HG03025 (cell line): ENCODE data around the gene KNTC1.
"Not testable (repeated sequence)": the region's sequence is repeated elsewhere in the genome, so short reads cannot be mapped to it uniquely, and the experiment has no call there.

ENCODE experiments used
- ATAC-seq: cut with Tn5 transposase; IDR thresholded peaks from one replicate; pipeline ENCODE4 v1.9.1; 2021; ENCODE audit warnings: mild to moderate bottlenecking, moderate library complexity; ENCODE audit not compliant: unreplicated experiment, low FRiP score

KNTC1 gene

DNA sequence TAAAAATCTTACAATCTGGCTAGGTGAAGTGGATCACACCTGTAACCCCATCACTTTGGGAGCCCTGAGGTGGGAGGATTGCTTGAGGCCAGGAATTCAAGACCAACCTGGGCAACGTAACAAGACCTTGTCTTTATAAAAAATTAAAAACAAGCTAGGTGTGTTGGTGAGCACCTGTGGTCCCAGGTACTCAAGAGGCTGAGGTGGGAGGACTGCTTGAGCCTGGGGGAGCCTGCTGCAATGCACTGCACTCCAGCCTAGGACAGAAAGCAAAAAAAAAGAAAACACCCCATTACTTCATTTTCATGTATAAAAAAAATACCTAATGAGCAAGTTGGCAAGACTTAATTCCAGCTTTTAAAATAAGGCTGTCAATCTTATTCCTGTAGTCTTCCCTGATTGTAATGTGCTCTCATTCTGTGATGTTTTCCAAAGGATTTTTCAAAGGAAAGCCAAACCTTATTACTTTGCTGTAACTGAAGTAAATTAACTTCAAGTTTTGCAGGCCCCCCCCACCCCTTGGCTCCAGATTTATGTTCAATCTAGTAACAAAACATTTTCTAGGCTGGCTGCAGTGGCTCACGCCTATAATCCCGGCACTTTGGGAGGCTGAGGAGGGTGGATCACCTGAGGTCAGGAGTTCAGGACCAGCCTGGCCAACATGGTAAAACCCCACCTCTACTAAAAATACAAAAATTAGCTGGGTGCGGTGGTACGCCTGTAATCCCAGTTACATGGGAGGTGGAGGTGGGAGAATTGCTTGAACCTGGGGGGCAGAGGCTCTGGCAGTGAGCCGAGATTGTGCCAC, 23.1 kb upstream of the KNTC1 start:
- ATAC-seq: no peak

DNA sequence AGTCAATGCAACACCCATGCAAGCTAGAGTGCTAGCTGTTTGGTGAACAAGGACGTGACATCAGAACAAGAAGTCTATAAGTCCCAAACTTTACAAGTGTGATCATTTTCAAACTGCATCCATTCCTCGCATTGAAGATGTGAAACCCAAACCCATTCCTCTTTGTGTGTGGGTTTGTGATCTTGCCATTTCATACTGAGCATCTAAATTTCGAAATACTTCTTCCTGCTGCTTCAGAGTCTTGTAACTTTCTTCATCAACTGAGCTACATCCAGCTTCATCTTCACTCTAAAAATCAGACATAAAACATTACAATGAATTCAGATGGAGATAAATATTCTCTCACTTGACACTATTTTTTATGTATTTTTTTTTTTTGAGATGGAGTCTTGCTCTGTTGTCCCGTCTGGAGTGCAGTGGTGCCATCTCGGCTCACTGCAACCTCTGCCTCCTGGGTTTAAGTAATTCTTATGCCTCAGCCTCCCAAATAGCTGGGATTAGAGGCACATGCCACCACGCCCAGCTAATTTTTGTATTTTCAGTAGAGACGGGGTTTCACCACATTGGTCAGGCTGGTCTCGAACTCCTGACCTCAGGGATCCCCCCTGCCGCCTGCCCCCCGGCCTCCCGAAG, 21.5 kb upstream of the KNTC1 start:
- no peak for ATAC-seq

DNA sequence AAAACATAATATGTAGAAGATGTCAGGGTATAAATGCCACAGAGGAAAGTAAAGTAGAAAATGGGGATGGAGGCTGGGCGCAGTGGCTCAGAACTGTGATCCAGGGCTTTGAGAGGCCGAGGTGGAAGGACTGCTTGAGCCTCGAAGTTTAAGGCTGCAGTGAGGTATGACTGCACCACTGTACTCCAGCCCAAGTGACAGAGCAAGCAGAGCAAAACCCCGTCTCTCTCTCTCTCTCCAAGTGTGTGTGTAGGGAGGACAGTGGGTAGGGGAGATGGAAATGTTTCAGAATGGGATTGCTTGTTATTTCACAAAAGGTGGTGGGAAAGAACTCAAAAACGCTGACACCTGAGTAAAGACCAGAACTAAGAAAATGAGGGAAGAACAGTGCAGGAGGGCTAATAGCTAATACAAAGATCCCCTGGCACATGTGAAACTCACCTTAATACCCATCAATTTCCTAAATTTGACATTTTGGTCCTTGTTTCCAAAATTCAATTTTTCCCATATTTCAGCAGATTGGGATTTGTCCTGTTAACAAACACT, 20.6 kb upstream of the KNTC1 start:
- no peak for ATAC-seq

DNA sequence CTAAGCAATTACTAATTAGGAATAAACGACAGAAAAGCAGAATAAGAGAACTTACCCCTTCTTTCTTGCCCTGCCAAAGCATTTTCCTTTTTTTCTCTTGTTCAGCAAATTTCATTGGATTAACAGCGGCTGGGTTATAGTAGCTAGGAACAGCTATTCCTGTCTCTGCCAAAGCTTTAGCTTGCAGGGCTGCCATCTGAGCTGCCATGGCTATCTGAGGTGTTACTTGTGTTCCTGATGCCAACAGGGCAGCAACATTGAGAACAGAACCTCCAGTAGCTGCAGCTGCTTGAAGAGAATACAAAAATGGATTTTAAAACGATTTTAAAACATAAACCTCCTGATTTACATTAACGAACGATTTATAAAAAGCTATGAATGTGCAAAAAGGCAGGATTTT, 18.9 kb upstream of the KNTC1 start:
- no peak for ATAC-seq

DNA sequence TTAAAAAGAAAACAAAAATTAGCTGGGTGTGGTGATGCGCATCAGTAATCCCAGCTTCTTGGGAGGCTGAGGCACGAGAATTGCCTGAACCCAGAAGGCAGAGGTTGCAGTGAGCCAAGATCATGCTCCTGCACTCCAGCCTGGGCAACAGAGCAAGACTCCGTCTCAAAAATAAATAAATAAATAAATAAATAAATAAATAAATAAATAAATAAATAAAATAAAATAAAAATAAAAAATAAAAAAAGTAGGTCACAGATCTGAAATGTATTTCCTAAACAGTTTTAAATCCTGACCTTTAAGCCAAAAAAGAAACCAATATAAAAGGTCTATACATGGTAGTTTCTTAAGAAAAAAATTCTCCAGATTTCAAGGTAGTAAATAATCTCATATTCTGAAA, 14.0 kb upstream of the KNTC1 start:
- not testable (repeated sequence) for ATAC-seq

DNA sequence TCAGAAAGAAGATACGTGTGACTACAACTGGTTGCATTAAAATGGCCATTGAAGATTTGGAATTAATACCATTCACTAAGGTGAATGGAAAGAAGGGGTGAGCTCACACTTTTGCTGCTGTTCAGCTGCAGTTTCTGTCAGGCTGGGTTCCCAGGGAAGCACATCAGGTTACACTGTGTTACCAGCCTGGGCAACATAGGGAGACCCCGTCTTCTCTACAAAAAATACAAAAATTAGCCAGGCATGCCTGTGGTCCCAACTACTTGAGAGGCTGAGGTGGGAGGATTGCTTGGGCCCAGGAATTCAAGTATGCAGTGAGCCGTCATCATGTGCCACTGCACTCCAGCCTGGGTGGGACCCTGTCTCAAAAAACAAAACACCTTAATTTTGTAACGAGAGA, 13.4 kb upstream of the KNTC1 start:
- ATAC-seq: no peak

DNA sequence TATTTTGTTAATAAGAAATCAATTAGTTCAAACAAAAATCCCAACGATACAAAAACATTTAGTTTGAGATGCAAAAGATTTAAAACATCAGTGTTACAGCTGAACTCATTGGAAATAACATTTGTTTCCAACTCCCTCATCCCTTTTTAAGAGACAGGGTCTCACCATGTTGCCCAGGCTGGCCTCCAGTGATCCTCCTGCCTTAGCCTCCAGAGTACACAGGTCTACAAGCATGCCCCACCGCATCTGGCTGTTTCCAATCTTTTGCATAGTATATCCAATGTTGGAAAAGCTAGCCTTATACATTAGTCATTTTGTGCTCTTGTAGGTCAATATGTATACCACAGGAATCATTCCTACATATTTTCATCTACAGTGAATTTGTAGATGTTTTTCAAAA, 11.8 kb upstream of the KNTC1 start:
- no peak for ATAC-seq

DNA sequence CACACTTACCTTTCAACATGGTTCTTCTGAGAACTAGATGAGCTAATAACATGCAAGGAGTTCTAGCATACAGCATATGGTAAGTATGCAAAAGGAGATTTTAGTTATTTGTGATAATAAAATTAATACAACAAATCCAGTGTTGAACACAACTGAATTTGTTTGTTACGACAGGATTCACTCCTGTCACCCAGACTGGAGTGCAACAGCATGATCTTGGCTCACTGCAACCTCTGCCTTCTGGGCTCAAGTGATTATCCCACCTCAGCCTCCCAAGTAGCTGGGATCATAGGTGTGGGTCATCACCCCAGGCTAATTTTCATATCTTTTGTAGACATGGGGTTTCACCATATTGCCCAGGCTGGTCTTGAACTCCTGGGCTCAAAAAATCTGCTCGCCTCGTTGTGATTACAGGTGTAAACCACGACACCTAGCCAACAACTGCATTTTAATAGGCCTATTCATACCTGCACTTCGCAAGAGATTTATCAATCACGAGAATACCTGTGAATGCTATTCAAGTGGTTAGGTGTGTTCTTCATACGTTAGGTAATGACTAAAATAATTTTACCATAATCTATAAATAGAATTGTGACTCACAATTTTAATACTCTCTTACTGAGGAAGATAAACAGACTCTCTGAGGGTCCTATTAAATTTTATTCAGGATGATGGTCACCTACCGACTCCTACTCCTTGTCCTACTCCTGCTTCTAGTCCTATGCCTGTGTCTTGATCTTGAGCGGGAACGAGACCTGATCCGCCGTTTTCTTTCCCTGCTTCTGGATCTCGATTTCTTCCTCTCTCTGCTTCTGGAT, 10.3 kb upstream of the KNTC1 start:
- no peak for ATAC-seq

DNA sequence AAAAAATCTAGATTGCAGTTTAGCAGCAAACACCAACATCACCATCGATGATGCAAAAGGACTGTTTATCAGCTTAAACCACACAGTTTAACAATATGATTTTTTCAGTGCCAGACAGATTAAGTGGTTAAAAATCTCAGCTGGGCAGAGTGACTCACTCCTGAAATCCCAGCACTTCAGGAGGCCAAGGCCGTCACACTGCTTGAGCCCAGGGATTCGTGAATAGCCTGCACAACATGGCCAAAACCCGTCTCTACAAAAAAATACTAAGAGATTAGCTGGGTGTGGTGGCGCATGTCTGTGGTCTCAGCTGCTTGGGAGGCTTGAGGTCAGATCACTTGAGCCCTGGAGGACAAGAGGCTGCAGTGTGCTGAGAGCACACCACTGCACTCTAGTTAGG, 9.2 kb upstream of the KNTC1 start:
- no peak for ATAC-seq

DNA sequence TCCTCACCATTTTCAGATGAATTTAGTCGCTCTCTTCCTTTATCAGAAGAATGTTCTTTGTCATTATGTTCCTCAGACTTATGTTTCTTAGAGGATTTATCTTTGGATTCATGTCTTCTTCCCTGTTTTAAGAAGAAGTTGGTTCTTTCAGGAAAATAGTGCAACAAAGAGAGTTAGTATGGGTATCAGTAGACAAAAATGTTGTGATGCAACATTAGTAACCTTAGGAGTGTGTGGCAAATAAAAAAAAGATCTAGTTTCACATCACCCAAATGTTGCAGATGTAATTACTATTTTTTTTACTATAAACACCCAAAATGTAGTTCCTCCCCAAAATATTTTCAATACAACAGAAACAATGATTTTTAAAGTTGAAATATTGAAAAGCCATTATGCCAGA, 8.1 kb upstream of the KNTC1 start:
- ATAC-seq: no peak

DNA sequence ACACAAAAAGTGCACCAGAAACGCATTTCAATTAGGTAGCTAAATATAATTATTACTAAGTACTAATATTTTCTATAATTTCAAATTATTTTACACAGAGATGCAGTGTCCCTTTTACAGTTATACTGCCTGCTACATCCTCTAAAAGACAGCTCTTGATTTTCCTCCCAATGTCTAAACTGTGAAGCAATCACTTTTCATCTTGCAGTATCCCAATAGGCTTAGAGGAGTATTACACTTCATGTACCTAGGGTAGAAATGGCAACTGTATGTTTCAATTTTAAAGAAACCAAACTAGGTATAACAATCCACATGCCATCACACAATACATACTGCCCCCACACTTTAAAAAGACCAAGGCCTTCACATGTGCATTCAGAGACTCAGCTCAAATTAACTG, 7.6 kb upstream of the KNTC1 start:
- ATAC-seq: no peak

DNA sequence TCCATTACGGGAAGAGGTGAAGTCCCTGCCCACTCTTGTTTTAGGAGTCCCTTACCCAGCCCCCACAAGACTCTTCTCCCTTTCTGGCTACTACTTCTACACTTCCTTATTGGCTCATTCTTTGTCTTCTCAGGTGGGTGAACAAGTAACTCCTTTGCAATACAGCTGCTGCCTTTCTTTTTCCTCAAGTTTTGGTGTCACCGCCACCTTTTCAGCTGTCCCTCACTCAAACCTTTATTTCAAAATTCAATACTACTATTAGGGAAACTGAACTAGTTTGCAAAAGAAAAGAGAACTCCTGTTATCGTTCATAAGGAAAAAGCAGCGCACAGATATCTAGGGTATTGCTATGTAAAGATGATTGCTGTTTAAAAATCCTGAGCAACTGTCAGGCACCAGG, 6.4 kb upstream of the KNTC1 start:
- ATAC-seq: no peak

DNA sequence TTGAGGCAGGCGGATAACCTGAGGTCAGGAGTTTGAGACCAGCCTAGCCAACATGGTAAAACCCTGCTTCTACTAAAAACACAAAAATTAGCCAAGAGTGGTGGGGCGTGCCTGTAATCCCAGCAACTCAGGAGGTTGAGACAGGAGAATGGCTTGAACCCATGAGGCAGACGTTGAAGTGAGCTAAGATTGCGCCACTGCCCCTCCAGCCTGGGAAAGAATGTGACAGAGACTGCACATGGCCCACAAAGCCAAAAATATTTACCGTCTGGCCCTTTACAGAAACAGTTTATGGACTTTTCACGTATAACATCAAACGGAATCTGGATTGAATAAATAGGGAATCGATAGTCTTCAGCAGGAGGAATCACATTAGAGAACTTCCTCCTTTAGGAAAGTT, 3.8 kb upstream of the KNTC1 start:
- ATAC-seq: no peak

DNA sequence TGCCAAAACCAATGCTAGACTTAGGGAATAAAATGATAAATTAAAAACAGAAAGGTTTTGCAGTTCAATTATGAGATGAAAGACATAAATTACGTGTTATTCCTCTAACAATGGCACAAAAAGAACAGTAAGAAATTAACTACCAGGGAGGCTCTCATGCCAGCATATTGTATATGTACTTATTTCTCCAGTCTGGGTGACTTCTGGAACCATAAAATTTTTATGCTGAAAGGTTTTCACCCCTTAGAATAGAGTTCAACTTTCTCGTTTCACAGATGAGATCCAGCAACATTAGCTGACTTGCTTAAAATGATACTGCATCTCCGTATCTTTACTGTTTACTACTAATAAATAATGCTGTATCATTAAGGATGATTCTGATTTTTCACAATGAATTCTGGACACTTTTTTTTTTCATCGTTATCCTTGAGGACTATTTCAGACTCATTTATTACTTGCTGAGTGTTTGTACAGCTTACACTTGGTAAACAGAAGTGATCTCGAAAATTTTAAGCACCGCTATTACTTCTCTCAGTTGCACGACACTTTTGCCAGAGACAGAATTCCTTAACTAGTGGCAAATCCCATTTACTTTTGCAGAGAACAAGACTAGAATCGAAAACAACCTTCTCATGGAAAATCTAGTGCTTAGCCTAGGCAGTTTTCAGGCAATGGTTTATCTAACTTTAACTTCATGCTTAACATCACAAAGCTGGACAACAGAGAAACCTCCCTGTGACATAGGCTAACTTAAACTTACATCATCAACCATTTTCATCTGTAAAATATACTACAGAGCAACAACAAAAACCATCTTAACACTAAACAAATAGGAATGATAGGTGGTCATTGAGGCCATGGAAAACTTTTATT, 3.0 kb upstream of the KNTC1 start:
- ATAC-seq: no peak

DNA sequence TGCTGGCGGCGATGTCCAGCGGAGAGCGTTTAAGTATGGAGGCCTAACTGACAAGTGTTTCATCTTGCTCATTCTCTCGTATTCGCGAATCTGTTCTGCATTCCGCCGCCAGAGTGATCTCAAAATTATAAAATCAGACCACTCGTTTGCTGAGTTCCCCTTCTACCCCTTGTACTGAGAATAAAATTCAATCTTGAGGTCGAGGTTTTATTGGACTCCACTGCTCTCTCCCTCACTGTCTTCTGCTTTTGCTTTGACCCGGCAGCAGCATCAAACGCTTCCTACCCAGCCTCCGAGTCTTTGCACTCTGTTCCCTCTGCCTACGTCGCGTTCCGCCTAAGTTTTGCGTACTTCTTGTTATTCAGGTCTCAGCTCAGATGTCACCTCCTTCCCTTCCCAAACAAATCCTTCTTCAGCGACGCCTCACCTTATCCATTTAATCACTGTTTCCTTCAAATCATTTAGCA, 462 bp downstream of the KNTC1 start:
- no peak for ATAC-seq

DNA sequence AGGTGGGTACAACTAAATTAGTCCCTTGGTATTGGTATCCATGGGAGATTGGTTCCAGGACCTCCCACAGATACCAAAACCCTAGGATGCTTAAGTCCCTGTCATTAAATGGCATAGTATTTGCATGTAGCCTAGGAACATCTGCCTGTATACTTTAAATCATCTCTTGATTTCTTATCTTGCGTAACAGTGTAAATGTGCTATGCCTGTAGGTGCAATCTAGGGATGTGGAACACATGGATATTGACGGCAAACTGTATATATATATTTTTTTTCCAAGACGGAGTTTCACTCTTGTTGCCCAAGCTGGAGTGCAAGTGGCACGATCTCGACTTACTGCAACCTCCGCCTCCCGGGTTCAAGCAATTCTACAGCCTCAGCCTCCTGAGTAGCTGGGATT, 1.5 kb downstream of the KNTC1 start:
- no peak for ATAC-seq

DNA sequence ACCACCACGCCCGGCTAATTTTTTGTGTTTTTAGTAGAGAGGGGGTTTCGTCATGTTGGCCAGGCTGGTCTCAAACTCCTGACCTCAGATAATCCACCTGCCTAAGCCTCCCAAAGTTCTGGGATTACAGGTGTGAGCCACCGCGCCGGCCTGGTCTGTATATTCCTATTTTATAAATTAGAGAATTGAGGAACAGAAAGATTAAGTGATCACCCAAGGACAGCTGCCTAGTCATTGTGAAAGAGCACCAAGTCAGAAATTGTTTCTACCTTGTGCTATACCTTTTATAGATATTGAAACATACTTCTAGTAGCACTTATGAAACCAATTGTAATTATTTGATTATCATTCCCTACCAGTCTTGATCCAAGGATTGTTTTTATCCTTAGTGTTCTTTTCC, 1.9 kb downstream of the KNTC1 start:
- ATAC-seq: no peak

DNA sequence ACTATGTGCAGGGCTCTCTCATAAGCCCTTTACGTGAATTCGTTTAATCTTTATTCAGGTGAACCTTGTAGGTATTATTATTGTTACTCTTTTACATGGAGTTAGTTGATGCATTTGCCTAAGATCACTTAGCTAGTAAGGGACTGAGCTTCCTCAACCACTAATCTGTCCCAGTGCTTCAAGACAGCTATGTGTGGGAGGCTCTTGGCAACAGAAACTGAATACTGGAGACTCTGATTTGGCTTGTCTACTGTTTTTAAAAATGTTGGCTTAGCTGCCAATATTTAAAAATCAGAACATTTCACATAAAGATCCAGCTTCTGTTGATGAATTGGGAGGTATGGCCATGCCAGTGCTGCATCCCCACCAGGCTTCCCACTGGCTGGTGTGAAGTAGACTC, 6.8 kb downstream of the KNTC1 start:
- no peak for ATAC-seq

DNA sequence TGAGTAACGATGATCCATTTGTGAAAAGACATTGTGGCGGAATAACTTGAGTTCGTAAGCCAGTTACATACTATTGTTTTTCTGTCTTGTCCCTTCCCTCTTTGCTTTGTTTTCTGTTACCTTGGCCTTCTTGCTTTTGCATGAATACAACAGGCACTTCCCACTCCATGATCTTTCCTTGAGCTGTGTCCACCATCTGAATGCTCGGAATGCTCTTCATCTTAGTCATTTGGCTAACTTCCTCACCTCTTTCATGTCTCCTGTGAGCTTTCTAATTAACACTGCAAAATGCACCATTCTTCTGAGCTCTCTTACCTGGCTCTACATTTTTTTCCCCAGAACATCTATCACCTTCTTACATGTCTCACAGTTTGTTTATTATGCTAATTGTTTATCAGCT, 10.0 kb downstream of the KNTC1 start:
- ATAC-seq: no peak

DNA sequence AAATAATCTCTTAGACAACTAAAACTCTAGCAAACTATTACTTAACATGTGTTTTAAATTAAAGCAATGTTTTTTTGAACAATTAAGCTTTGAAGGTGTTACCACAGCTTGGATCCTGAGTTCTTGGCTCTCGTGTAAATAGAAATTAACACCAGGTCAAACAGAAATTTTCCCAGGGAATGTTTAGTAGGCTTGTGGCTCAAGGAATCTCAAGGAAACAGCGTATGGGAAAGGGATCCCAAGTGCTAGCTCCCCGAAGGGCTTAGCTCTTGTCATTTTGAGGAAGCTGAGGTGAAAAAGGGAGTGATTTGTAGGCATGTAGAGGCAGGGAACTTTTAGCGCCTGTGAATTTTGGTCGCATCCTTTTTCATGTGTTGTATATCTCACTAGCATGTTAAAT, 11.4 kb downstream of the KNTC1 start:
- no peak for ATAC-seq
